ENCODE measurements around the gene IFRD2. TPM values are rescaled to one million over a fixed set of nuclear protein-coding genes. Genes with fewer than 3 reads are reported as not detected.

IFRD2 gene
- total RNA-seq, 1 experiment from 2014 or later = 70.9 TPM

GRCh38 chr3:50242851-50243542 is 49.2 kb downstream of the IFRD2 start:
- Histone ChIP-seq H3K27ac (peak overlapping the region; percentile 75), H3K27me3 (replicated peaks) (no peaks in the 10 kb centered on the region), H3K4me1 (replicated peaks) (peaks cover 63% of the 10 kb centered on the region), H3K36me3 (peaks cover 68% of the 10 kb centered on the region), H3K4me3 (no peak overlapping the region), H3K9me3 (replicated peaks) (no peaks in the 10 kb centered on the region)
- DNase-seq (ENCODE audit: low read depth in 1 of 2, low spot score in 2 of 2) = peak; percentile 54 to 75

- no peaks in the 10 kb centered on the region for H3K27me3 ChIP-seq (replicated peaks)
- H3K27ac ChIP-seq = peak overlapping the region; percentile 75
- no peaks in the 10 kb centered on the region for H3K9me3 ChIP-seq (replicated peaks)
- peaks cover 66% of the 10 kb centered on the region for H3K36me3 ChIP-seq
- DNase-seq (ENCODE audit: low read depth in 1 of 2, low spot score in 2 of 2) = no peak
- peaks cover 60% of the 10 kb centered on the region for H3K4me1 ChIP-seq (replicated peaks)
- H3K4me3 ChIP-seq = no peak overlapping the region
Observed at GRCh38 chr3:50242381-50242770, 49.9 kb downstream of the IFRD2 start.

- H3K4me3 ChIP-seq = no peak overlapping the region
- H3K36me3 ChIP-seq = peaks cover 66% of the 10 kb centered on the region
- no peaks in the 10 kb centered on the region for H3K27me3 ChIP-seq (replicated peaks)
- no peak overlapping the region for H3K27ac ChIP-seq
- DNase-seq (ENCODE audit: low read depth in 1 of 2, low spot score in 2 of 2) = no peak
- H3K4me1 ChIP-seq (replicated peaks) = peaks cover 58% of the 10 kb centered on the region
- H3K9me3 ChIP-seq (replicated peaks) = no peaks in the 10 kb centered on the region
Observed at GRCh38 chr3:50241713-50242380, 50.4 kb downstream of the IFRD2 start.

DNA sequence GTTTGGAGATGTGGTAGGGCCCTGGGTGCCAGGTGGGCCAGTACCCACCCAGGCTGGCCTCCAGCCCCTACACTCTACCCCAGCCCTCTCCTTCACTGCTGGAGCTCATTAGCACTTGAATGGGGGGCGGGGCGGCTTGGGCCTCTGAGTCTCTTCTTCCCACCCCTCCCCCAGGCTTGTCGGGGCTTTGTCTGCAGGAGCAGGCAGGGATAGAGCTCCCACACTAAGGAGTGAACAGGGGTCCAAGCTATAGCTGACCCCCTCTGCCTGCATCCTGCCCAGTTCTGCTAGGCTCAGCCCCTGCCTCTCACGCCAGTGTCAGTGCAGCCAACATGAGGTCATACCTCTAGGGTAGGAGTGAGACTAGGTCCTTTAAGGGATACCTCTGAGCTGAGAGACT is 51.1 kb downstream of the IFRD2 start:
- H3K27ac ChIP-seq = no peak overlapping the region
- no peak for DNase-seq (ENCODE audit: low read depth in 1 of 2, low spot score in 2 of 2)
- no peaks in the 10 kb centered on the region for H3K9me3 ChIP-seq (replicated peaks)
- H3K36me3 ChIP-seq = peaks cover 70% of the 10 kb centered on the region
- H3K4me1 ChIP-seq (replicated peaks) = peaks cover 51% of the 10 kb centered on the region
- H3K27me3 ChIP-seq (replicated peaks) = no peaks in the 10 kb centered on the region
- no peak overlapping the region for H3K4me3 ChIP-seq

DNA sequence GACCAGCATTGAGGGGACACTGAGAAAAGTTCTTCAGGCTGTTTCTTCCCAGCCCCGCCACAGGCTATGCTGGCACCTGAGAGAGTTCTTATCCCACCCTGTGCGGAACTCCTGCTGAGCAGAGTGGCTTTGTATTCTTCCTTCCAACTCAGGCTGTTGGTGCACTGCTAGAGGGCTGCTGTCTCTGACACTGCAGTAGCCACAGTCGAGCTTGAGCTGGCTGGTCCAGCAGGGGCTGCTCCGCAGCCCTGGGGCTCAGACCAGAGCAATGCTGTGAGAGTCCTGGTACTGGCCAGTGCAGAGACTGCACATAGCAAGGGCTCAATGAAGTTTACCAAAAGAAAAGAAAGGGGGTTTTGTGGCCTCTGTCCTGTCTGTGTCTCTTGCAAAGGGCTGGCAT is 52.6 kb downstream of the IFRD2 start:
- no peak for DNase-seq (ENCODE audit: low read depth in 1 of 2, low spot score in 2 of 2)
- peaks cover 45% of the 10 kb centered on the region for H3K4me1 ChIP-seq (replicated peaks)
- no peak overlapping the region for H3K4me3 ChIP-seq
- no peaks in the 10 kb centered on the region for H3K9me3 ChIP-seq (replicated peaks)
- no peaks in the 10 kb centered on the region for H3K27me3 ChIP-seq (replicated peaks)
- H3K27ac ChIP-seq = no peak overlapping the region
- H3K36me3 ChIP-seq = peaks cover 65% of the 10 kb centered on the region

DNA sequence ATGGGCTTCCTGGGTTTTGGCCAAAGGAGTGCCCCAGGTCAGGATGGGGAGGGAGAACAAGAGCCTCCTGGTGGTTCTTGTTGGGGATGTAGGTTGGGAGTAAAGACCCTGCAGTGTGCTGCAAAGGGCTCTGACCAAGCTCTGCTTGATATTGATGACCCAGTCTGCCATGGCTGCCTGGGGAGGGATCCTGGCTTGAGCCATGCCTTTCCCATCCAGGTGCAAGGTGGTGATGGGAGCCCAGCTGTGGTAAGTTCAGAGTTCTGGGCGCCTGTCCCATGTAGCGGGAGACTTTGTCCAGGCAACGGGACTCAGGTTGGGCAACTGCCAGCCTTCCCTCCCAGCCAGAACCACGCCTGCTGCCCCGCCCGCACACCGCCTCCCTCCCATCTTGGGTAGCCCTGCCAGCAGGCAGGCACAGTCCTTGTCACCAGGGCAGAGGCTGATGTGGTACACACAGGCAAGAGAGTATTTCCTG is 53.6 kb downstream of the IFRD2 start:
- H3K27ac ChIP-seq = peak overlapping the region; percentile 27
- no peaks in the 10 kb centered on the region for H3K27me3 ChIP-seq (replicated peaks)
- H3K9me3 ChIP-seq (replicated peaks) = no peaks in the 10 kb centered on the region
- peak overlapping the region; percentile 77 for H3K4me3 ChIP-seq
- no peak for DNase-seq (ENCODE audit: low read depth in 1 of 2, low spot score in 2 of 2)
- peaks cover 43% of the 10 kb centered on the region for H3K4me1 ChIP-seq (replicated peaks)
- peaks cover 56% of the 10 kb centered on the region for H3K36me3 ChIP-seq

- DNase-seq (ENCODE audit: low read depth in 1 of 2, low spot score in 2 of 2) = peak; percentile 80 to 86
Observed at GRCh38 chr3:50237754-50238548, 54.3 kb downstream of the IFRD2 start.

More at GRCh38 chr3:50237754-50238548, 54.3 kb downstream of the IFRD2 start:
- peaks cover 36% of the 10 kb centered on the region for H3K4me1 ChIP-seq (replicated peaks)
- H3K27ac ChIP-seq = peak overlapping the region; percentile 27
- H3K9me3 ChIP-seq (replicated peaks) = no peaks in the 10 kb centered on the region
- H3K36me3 ChIP-seq = peaks cover 52% of the 10 kb centered on the region
- peak overlapping the region; percentile 77 for H3K4me3 ChIP-seq
- no peaks in the 10 kb centered on the region for H3K27me3 ChIP-seq (replicated peaks)

Other genes starting within 250 kb of the IFRD2 start
- gene RBM5, start 203.5 kb downstream of the IFRD2 start, total RNA-seq (2014; rRNA removed; shearing (Covaris generic)) = 65.3 and 84.6 TPM in 2 replicates
- gene SEMA3F, start 137.1 kb downstream of the IFRD2 start, total RNA-seq (2014; rRNA removed; shearing (Covaris generic)) = 0.58 and 1.9 TPM in 2 replicates
- gene GNAT1, start 100.8 kb downstream of the IFRD2 start, total RNA-seq (2014; rRNA removed; shearing (Covaris generic)) = not detected in 2 replicates
- not detected in 2 replicates for gene SLC38A3, start 87.2 kb downstream of the IFRD2 start, total RNA-seq (2014; rRNA removed; shearing (Covaris generic))
- gene GNAI2, start 56.2 kb downstream of the IFRD2 start, total RNA-seq (2014; rRNA removed; shearing (Covaris generic)) = 178 and 214 TPM in 2 replicates
- gene SEMA3B, start 23.3 kb downstream of the IFRD2 start, total RNA-seq (2014; rRNA removed; shearing (Covaris generic)) = 2.6 and 6.5 TPM in 2 replicates
- not detected in 2 replicates for gene LSMEM2, start 13.3 kb downstream of the IFRD2 start, total RNA-seq (2014; rRNA removed; shearing (Covaris generic))
- 1.6 and 3.1 TPM in 2 replicates for gene HYAL3, start 7.0 kb upstream of the IFRD2 start, total RNA-seq (2014; rRNA removed; shearing (Covaris generic))
- 0.47 and 2.2 TPM in 2 replicates for gene NAA80, start 7.0 kb upstream of the IFRD2 start, total RNA-seq (2014; rRNA removed; shearing (Covaris generic))
- 0.18 TPM in 1 of 2 replicates, not detected in the other for gene HYAL1, start 11.1 kb upstream of the IFRD2 start, total RNA-seq (2014; rRNA removed; shearing (Covaris generic))
- gene HYAL2, start 30.3 kb upstream of the IFRD2 start, total RNA-seq (2014; rRNA removed; shearing (Covaris generic)) = 27.5 and 41.9 TPM in 2 replicates
- gene TUSC2, start 35.8 kb upstream of the IFRD2 start, total RNA-seq (2014; rRNA removed; shearing (Covaris generic)) = 18.7 and 46.7 TPM in 2 replicates
- 17.4 and 21.1 TPM in 2 replicates for gene RASSF1, start 48.4 kb upstream of the IFRD2 start, total RNA-seq (2014; rRNA removed; shearing (Covaris generic))
- gene ZMYND10, start 53.3 kb upstream of the IFRD2 start, total RNA-seq (2014; rRNA removed; shearing (Covaris generic)) = 0.97 TPM in 1 of 2 replicates, not detected in the other
- 4.9 and 9.9 TPM in 2 replicates for gene NPRL2, start 58.3 kb upstream of the IFRD2 start, total RNA-seq (2014; rRNA removed; shearing (Covaris generic))
- gene CYB561D2, start 58.4 kb upstream of the IFRD2 start, total RNA-seq (2014; rRNA removed; shearing (Covaris generic)) = 13.7 and 14.3 TPM in 2 replicates
- gene TMEM115, start 67.1 kb upstream of the IFRD2 start, total RNA-seq (2014; rRNA removed; shearing (Covaris generic)) = 40.6 and 51.2 TPM in 2 replicates
- gene CACNA2D2, start 211.2 kb upstream of the IFRD2 start, total RNA-seq (2014; rRNA removed; shearing (Covaris generic)) = not detected in 2 replicates

Measured in SJSA1 (cell line).